ENCODE data around the gene KIF6. TPM values are rescaled to one million over a fixed set of nuclear protein-coding genes. Genes with fewer than 3 reads are reported as not detected.

Gene KIF6
- total and polyA plus RNA-seq, 4 experiments from 2014 or later = not detected

DNA sequence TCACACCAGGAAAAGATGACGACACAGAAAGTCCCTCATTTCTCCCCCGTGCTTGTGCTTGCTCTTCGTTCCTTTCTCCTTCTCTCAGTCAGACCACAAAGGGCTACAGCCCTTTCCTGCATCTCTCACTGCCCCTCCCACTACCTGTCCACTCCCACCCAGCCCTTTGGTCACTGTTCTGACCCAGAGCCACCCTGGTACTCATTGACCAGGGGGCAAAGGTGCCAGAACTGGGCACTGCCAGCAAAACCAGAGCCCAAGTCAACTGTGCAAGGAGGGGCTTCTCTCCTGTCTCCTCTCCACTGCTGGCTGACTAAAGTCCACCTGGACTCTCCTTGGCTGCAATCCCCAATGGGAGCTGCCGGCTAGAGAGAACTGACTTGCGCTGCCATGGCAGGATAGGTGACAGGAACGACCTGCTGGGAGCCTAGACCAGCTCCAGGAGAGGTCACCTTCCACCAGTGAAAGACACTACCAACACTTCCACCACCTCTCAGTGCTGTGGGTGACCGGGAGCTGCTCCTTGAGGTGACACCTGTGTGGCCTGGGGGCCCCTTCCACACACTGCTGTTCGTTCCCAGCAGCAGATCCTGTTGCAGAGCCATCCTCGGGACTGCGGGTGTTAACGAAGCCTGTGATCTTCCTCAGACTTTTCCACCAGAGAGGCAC lies 443.8 kb downstream of the KIF6 start:
- CTCF ChIA-PET (ENCODE audit: partially characterized antibody) = interaction anchor here (1.4 kb wide), 1 partner anchor 22 kb away, joined by 3 read pairs; no protein-coding TSS in a partner anchor
- H3K9me3 Mint-ChIP-seq = no peaks in the 10 kb centered on the region
- no peak overlapping the region for H3K27ac Mint-ChIP-seq
- no peaks in the 10 kb centered on the region for H3K36me3 ChIP-seq (ENCODE audit: insufficient read depth, low read length)
- no peaks in the 10 kb centered on the region for H3K4me1 ChIP-seq (ENCODE audit: insufficient read depth, low read length)
- no peaks in the 10 kb centered on the region for H3K9me3 ChIP-seq (ENCODE audit: control insufficient read depth in 1 of 2, low read length in 2 of 2)
- intact Hi-C loops (cut with micrococcal nuclease) = no loop called here
- DNase-seq = no peak
- POLR2A ChIA-PET (ENCODE audit: partially characterized antibody) = no interaction called here
- no peak overlapping the region for H3K4me3 ChIP-seq (ENCODE audit: low read length in 2 of 2)
- no peak overlapping the region for H3K27ac ChIP-seq (ENCODE audit: low read depth, low read length)
- H3K4me3 Mint-ChIP-seq = no peak overlapping the region
- peaks cover 1 to 12% of the 10 kb centered on the region in 2 donors for H3K27me3 Mint-ChIP-seq
- no peaks in the 10 kb centered on the region for H3K27me3 ChIP-seq (ENCODE audit: insufficient read depth, low read length)
- H3K4me1 Mint-ChIP-seq = peaks cover 0 to 1% (median 0%) of the 10 kb centered on the region in 4 donors
- no peaks in the 10 kb centered on the region for H3K36me3 Mint-ChIP-seq

DNA sequence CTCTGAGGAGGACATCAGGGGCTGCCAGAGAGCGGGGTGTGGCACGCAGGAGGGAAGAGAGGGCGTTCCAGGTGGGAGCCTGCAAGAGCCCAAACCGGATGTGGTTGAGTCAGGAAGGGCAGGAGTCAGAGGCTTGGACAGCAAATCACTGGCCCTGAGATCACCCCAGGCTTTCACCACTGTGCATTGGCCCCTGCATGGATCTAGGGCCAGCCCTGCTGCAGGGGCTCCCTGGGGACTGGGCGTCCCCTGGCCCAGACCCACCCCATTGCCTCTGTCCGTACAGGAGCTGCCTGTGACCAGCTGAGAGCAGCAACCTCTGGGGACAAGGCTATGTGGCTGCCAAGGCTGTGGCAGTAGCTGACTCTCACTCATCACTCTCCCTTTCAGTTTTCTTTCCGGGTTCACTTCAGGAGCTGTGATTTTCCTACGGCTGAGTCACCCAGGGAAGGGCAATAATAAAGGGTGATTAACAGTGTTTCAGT lies 444.9 kb downstream of the KIF6 start:
- intact Hi-C loops (cut with micrococcal nuclease) = no loop called here
- Mint-ChIP-seq H3K9me3 (no peaks in the 10 kb centered on the region), H3K27me3 (peaks cover 1 to 11% of the 10 kb centered on the region in 2 donors), H3K27ac (no peak overlapping the region), H3K4me3 (no peak overlapping the region), H3K36me3 (no peaks in the 10 kb centered on the region), H3K4me1 (peaks cover 0 to 1% (median 0%) of the 10 kb centered on the region in 4 donors)
- no peaks in the 10 kb centered on the region for H3K4me1 ChIP-seq (ENCODE audit: insufficient read depth, low read length)
- H3K36me3 ChIP-seq (ENCODE audit: insufficient read depth, low read length) = no peaks in the 10 kb centered on the region
- no peak overlapping the region for H3K4me3 ChIP-seq (ENCODE audit: low read length in 2 of 2)
- H3K27me3 ChIP-seq (ENCODE audit: insufficient read depth, low read length) = no peaks in the 10 kb centered on the region
- no peak for DNase-seq
- no peak overlapping the region for H3K27ac ChIP-seq (ENCODE audit: low read depth, low read length)
- no peaks in the 10 kb centered on the region for H3K9me3 ChIP-seq (ENCODE audit: control insufficient read depth in 1 of 2, low read length in 2 of 2)
- ChIA-PET POLR2A (ENCODE audit: partially characterized antibody) (no interaction called here), CTCF (ENCODE audit: partially characterized antibody) (interaction anchor here (1.4 kb wide), 1 partner anchor 23 kb away, joined by 3 read pairs; no protein-coding TSS in a partner anchor)

Other genes with a start within 250 kb of the KIF6 start
- not detected for gene DAAM2, start 67.0 kb upstream of the KIF6 start, total RNA-seq
- gene DAAM2, start 67.0 kb upstream of the KIF6 start, polyA plus RNA-seq = not detected
- gene MOCS1, start 209.1 kb upstream of the KIF6 start, total RNA-seq = under 1 TPM; 0.25 to 0.47 TPM
- gene MOCS1, start 209.1 kb upstream of the KIF6 start, polyA plus RNA-seq = under 1 TPM; 0.11 to 0.80 TPM